Activated CD8-positive, alpha-beta T cell treated with anti-CD3 and anti-CD28 coated beads for 36 hours (primary cell): Measurements from ENCODE around the gene KIRREL1. TPM values are rescaled to one million over a fixed set of nuclear protein-coding genes. Genes with fewer than 3 reads are reported as not detected.

Source experiments
- ATAC-seq: fragments of 200-7000 bp; cut with Tn5 transposase; one replicate; pipeline ENCODE4 v1.10.0; 2021; ENCODE audit warnings: mild to moderate bottlenecking, moderate library complexity
- CTCF ChIA-PET: fragments of 350-600 bp; sonication (Branson Sonifier 250); formaldehyde crosslinking; loops from one replicate; lab custom pipeline; 2021; ENCODE audit warnings: antibody characterized with exemption; lab: Charles Lee
- POLR2A ChIA-PET: fragments of 350-600 bp; sonication (Branson Sonifier 250); formaldehyde crosslinking; loops from one replicate; lab custom pipeline; 2021; ENCODE audit warnings: antibody characterized with exemption; lab: Charles Lee
- DNase-seq: peaks from one replicate; pipeline ENCODE4 v3.0.0-alpha.2; 2020
- H3K27ac Mint-ChIP-seq: one replicate; pipeline ENCODE4 v1.8.0; 2021; ENCODE audit warnings: mild to moderate bottlenecking, mixed read lengths
- H3K27me3 Mint-ChIP-seq: one replicate; pipeline ENCODE4 v1.8.0; 2021; ENCODE audit warnings: mixed read lengths
- H3K36me3 Mint-ChIP-seq: one replicate; pipeline ENCODE4 v1.8.0; 2021; ENCODE audit warnings: low read depth, mixed read lengths
- H3K4me1 Mint-ChIP-seq: one replicate; pipeline ENCODE4 v1.8.0; 2021; ENCODE audit warnings: low read depth, mixed read lengths
- H3K4me3 Mint-ChIP-seq: one replicate; pipeline ENCODE4 v1.8.0; 2021; ENCODE audit warnings: mild to moderate bottlenecking, moderate library complexity, mixed read lengths
- H3K9me3 Mint-ChIP-seq: one replicate; pipeline ENCODE4 v1.8.0; 2021; ENCODE audit warnings: mixed read lengths
- intact Hi-C: fragments of 100-400 bp; cut with micrococcal nuclease; formaldehyde crosslinking; loops from one replicate; pipeline ENCODE4 v1.10.0; 2022
- total RNA-seq, 2 experiments: library from RNA; stranded (reverse); gene quantifications; one replicate each; pipeline ENCODE4 v1.2.3, GENCODE V29; 2021
- TF ChIP-seq, protein P1 (sequence below): fragments of 200-600 bp; IDR thresholded peaks from one replicate; pipeline ENCODE4 v1.8.0; 2022; ENCODE audit warnings: antibody characterized with exemption, mild to moderate bottlenecking

The KIRREL1 gene
- total RNA-seq, 2 experiments from 2014 or later: 0.11 to 0.16 TPM

DNA sequence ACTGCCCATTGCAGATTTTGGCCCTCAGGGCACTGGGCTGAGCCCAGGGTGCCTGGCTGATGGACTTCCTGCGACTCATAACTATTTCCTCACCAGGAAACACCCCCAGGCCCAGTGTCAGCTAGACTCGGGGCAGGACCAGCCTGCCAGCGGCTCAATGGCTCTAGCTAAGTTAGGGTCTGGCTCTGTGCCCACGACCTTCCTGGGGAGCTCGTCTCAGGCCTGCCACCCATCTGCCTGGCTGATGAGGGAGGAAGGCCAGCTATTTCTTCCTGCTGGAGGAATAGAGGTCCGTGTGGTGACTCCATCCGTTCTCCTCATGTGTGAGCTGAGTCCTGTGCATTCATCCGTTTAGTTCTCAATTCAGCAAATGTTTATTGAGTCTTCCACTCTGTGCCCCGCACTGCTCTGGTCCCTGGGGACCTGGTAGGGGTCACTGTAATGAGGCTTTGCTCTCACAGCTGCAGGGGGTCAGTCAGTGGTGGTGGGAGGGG, 44.5 kb downstream of the KIRREL1 start:
- Mint-ChIP-seq H3K9me3 (no peaks in the 10 kb centered on the region), H3K36me3 (no peaks in the 10 kb centered on the region), H3K4me1 (no peaks in the 10 kb centered on the region), H3K4me3 (no peak overlapping the region), H3K27me3 (no peaks in the 10 kb centered on the region), H3K27ac (no peak overlapping the region)
- POLR2A ChIA-PET: no interaction called here
- intact Hi-C loops: no loop called here
- CTCF ChIA-PET: interaction anchor here (0.9 to 1.1 kb wide), 2 partner anchors 17 to 45 kb away, joined by 3 read pairs; no protein-coding TSS in a partner anchor
- no peak for DNase-seq
- TF ChIP-seq, protein P1, sequence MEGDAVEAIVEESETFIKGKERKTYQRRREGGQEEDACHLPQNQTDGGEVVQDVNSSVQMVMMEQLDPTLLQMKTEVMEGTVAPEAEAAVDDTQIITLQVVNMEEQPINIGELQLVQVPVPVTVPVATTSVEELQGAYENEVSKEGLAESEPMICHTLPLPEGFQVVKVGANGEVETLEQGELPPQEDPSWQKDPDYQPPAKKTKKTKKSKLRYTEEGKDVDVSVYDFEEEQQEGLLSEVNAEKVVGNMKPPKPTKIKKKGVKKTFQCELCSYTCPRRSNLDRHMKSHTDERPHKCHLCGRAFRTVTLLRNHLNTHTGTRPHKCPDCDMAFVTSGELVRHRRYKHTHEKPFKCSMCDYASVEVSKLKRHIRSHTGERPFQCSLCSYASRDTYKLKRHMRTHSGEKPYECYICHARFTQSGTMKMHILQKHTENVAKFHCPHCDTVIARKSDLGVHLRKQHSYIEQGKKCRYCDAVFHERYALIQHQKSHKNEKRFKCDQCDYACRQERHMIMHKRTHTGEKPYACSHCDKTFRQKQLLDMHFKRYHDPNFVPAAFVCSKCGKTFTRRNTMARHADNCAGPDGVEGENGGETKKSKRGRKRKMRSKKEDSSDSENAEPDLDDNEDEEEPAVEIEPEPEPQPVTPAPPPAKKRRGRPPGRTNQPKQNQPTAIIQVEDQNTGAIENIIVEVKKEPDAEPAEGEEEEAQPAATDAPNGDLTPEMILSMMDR: no peak
- ATAC-seq: no peak

DNA sequence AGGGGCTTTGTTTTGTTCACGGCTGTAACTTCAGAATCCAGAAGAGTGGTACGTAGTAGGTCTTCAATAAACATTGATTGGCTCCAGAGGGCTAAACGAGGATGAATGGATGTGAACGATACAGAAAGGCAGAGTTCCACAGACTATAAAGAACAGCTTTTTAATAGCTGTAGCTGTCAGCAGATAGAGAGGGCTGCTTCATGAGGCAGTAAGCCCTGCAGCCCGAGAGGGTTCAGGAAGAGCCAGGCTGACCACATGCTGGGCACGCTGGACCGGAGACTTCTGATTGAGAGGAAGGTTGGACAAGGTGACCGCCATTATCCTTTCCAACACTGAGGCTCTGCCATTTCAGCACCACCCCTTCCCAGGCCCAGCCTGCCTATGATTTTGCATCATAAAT, 45.3 kb downstream of the KIRREL1 start:
- ChIA-PET CTCF (interaction anchor here (1.5 kb wide), 1 partner anchor 47 kb away, joined by 8 read pairs; no protein-coding TSS in a partner anchor), POLR2A (no interaction called here)
- ATAC-seq (no peak), DNase-seq (no peak)
- Mint-ChIP-seq H3K4me3 (no peak overlapping the region), H3K36me3 (no peaks in the 10 kb centered on the region), H3K9me3 (no peaks in the 10 kb centered on the region), H3K4me1 (no peaks in the 10 kb centered on the region), H3K27ac (no peak overlapping the region), H3K27me3 (no peaks in the 10 kb centered on the region)
- intact Hi-C loops: no loop called here
- TF ChIP-seq, protein P1: no peak

DNA sequence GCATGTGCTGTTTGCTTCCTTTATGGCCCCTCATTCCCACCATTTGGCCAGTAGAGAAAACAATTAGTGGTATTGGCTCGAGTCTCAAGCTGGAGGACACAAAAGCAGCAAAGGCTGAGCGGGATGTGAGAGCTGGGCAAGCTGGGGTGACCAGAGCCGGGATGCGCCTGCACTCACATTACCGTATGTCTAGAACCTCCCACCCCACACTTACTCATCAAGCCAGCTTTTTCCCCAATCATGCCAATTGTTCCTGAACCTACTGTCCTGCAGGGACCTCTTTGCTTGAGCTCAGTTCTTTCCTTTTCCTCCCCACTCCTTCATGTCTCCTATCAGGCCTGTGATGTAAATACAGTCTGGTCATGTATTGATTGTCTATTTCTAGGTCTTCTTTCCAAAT, 45.9 kb downstream of the KIRREL1 start:
- CTCF ChIA-PET: interaction anchor here (0.7 to 1.5 kb wide), 3 partner anchors 47 to 544 kb away, joined by 3 to 8 read pairs (median 3); no protein-coding TSS in a partner anchor
- DNase-seq (no peak), ATAC-seq (no peak)
- TF ChIP-seq, protein P1: no peak
- H3K36me3 Mint-ChIP-seq: no peaks in the 10 kb centered on the region
- no peaks in the 10 kb centered on the region for H3K4me1 Mint-ChIP-seq
- H3K27me3 Mint-ChIP-seq: no peaks in the 10 kb centered on the region
- H3K27ac Mint-ChIP-seq: no peak overlapping the region
- no peak overlapping the region for H3K4me3 Mint-ChIP-seq
- no peaks in the 10 kb centered on the region for H3K9me3 Mint-ChIP-seq
- POLR2A ChIA-PET: no interaction called here
- intact Hi-C loops: no loop called here

DNA sequence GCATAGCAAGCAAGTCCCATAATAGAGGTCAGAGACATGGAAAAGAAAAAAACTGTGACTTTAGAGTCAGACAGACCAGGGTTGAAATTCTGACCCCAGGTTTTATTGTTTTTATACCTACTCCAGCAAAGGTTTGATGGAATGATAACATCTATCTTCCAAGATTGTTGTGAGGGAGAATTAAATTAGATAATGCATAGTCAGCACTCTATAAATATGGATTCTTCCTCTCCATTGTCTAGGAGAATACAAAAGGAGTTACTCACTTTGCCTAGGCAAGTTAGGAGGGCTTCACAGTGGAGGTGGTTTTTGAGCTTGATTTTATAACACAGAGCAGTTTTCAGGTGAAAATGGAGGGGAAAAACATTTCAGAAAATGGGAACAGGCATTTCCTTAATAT, 46.9 kb downstream of the KIRREL1 start:
- no peaks in the 10 kb centered on the region for H3K36me3 Mint-ChIP-seq
- H3K4me3 Mint-ChIP-seq: no peak overlapping the region
- no peaks in the 10 kb centered on the region for H3K9me3 Mint-ChIP-seq
- H3K4me1 Mint-ChIP-seq: no peaks in the 10 kb centered on the region
- H3K27me3 Mint-ChIP-seq: no peaks in the 10 kb centered on the region
- CTCF ChIA-PET: interaction anchor here (0.8 to 1.5 kb wide), 3 partner anchors 48 to 545 kb away, joined by 3 to 8 read pairs (median 3); no protein-coding TSS in a partner anchor
- POLR2A ChIA-PET: no interaction called here
- TF ChIP-seq, protein P1: no peak
- intact Hi-C loops: no loop called here
- H3K27ac Mint-ChIP-seq: no peak overlapping the region
- DNase-seq: no peak
- ATAC-seq: no peak

DNA sequence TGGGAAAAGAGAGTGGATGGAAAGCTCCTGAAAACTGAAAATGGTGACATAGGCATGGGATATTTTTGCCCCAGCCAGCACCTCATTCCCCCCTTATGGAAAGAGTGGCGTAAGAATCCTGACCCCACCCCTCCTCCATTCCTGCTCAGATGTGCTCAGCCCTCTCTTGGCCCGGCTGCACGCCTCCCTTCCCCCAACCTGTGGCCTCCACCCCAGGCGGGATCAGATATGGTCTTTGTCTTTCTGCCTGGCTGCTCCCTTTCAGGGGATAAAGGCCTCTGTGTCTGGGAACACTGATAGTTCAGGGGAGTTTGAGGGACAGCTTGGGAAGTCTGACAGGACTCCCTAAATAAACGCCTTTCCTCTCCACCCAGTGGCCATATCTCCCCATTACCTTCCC, 49.8 kb downstream of the KIRREL1 start:
- ChIA-PET CTCF (interaction anchor here (2.9 kb wide), 1 partner anchor 51 kb away, joined by 8 read pairs; no protein-coding TSS in a partner anchor), POLR2A (no interaction called here)
- no peaks in the 10 kb centered on the region for H3K36me3 Mint-ChIP-seq
- H3K4me1 Mint-ChIP-seq: no peaks in the 10 kb centered on the region
- ATAC-seq (no peak), DNase-seq (no peak)
- no peaks in the 10 kb centered on the region for H3K9me3 Mint-ChIP-seq
- TF ChIP-seq, protein P1: no peak
- intact Hi-C loops: no loop called here
- no peak overlapping the region for H3K27ac Mint-ChIP-seq
- H3K4me3 Mint-ChIP-seq: no peak overlapping the region
- H3K27me3 Mint-ChIP-seq: no peaks in the 10 kb centered on the region
